Peyer's patch (tissue), 4 donors: ENCODE data around the gene GSC2. TPM values are rescaled to one million over a fixed set of nuclear protein-coding genes. Genes with fewer than 3 reads are reported as not detected.

ENCODE experiments used
- DNase-seq, 3 donors: peaks; one replicate each; pipeline ENCODE4 v3.0.0-alpha.2; 2017 to 2019
- H3K27ac ChIP-seq, 4 donors: fragments of 200-600 bp; sonication (generic); one replicate each; pipeline ENCODE4 v1.5.1; 2016 to 2019
- H3K27me3 ChIP-seq, 2 donors: fragments of 200-600 bp; sonication (generic); one replicate each; pipeline ENCODE4 v1.5.1; 2019
- H3K36me3 ChIP-seq, 3 donors: fragments of 200-600 bp; sonication (generic); one replicate each; pipeline ENCODE4 v1.5.1; 2016 to 2019
- H3K4me1 ChIP-seq, 4 donors: fragments of 200-600 bp; sonication (generic); one replicate each; pipeline ENCODE4 v1.5.1; 2016 to 2019
- H3K4me3 ChIP-seq, 4 donors: fragments of 200-600 bp; sonication (generic); 1 replicate in 3 of 4; 2 replicates in 1 of 4; pipeline ENCODE4 v1.5.1; 2016 to 2019; ENCODE audit warnings: mild to moderate bottlenecking in 1 of 4
- H3K9me3 ChIP-seq, 4 donors: fragments of 200-600 bp; sonication (generic); one replicate each; pipeline ENCODE4 v1.5.1; 2016 to 2019; ENCODE audit warnings: mild to moderate bottlenecking in 1 of 4
- POLR2A ChIP-seq, 2 donors: fragments of 450-650 bp; IDR thresholded peaks; one replicate each; pipeline ENCODE4 v1.5.1; 2017; ENCODE audit warnings: antibody characterized with exemption in 2 of 2, mild to moderate bottlenecking in 2 of 2, moderate library complexity in 2 of 2
- total RNA-seq, 4 donors: library from RNA; depleted of rRNA; stranded (reverse); fragments of >200 nt; gene quantifications; one replicate each; pipeline ENCODE4 v1.1.0, GENCODE V29; 2016
- TF ChIP-seq, protein P1 (sequence below), 6 experiments: fragments of 450-650 bp in 4 of 6; fragments of 200-600 bp in 2 of 6; sonication (generic) in 1 of 6; IDR thresholded peaks; one replicate each; pipeline ENCODE4 v1.5.1; 2017 to 2019; ENCODE audit warnings: antibody characterized with exemption in 6 of 6, mild to moderate bottlenecking in 3 of 6, moderate library complexity in 1 of 6

The GSC2 gene
- total RNA-seq, 4 donors from 2014 or later = not detected

DNA sequence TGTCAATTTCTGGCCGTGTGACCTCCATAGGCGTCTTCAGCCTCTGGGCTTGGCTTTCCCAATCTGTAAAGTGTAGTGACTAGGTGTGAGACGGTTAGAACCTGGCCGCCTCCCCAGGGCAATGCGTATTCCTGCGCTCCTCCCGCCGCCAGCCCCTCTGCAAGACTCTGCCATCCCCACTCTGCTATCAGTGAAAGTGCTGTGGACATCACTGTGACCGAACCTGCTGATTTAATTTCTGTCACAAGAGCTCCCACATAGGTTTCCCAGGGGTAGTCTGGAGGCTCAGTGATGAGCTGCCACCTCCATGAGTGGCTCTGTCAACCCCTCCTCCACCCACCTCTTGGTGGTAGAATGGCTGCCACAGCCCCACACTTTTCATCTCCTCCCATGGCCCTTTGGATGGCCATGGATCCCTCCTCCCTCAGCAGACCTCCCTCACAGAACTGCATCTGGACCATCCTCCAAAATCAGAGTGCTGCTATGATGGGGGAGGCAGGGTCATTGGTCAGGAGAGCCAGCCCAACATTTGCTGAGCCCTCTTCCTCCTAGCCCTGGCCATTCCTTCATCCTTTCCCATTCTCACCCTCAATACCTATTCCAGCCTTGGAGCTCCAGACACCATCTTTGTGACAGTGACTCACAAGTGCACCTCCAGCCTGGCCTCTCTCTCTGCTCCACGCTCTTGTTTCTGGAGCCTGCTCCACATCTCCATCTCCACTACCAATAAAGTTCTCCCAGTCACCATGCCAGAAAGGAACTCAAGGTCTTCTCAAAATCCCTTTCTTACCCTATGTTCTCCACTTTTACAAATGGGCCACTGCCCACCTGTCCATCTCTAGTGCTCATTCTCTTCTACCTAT lies 1.5 kb upstream of the GSC2 start:
- Histone ChIP-seq H3K27me3 (peaks cover 0 to 25% of the 10 kb centered on the region in 2 donors), H3K27ac (no peak overlapping the region), H3K36me3 (no peaks in the 10 kb centered on the region), H3K4me1 (peaks cover 0 to 16% (median 3%) of the 10 kb centered on the region in 4 donors), H3K4me3 (no peak overlapping the region), H3K9me3 (peaks cover 0 to 3% (median 0%) of the 10 kb centered on the region in 4 donors)
- no peak for DNase-seq
- no peak for TF ChIP-seq POLR2A (IDR thresholded peaks at IDR 0.05)
- TF ChIP-seq, protein P1, sequence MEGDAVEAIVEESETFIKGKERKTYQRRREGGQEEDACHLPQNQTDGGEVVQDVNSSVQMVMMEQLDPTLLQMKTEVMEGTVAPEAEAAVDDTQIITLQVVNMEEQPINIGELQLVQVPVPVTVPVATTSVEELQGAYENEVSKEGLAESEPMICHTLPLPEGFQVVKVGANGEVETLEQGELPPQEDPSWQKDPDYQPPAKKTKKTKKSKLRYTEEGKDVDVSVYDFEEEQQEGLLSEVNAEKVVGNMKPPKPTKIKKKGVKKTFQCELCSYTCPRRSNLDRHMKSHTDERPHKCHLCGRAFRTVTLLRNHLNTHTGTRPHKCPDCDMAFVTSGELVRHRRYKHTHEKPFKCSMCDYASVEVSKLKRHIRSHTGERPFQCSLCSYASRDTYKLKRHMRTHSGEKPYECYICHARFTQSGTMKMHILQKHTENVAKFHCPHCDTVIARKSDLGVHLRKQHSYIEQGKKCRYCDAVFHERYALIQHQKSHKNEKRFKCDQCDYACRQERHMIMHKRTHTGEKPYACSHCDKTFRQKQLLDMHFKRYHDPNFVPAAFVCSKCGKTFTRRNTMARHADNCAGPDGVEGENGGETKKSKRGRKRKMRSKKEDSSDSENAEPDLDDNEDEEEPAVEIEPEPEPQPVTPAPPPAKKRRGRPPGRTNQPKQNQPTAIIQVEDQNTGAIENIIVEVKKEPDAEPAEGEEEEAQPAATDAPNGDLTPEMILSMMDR (IDR thresholded peaks at IDR 0.05) = no peak

DNA sequence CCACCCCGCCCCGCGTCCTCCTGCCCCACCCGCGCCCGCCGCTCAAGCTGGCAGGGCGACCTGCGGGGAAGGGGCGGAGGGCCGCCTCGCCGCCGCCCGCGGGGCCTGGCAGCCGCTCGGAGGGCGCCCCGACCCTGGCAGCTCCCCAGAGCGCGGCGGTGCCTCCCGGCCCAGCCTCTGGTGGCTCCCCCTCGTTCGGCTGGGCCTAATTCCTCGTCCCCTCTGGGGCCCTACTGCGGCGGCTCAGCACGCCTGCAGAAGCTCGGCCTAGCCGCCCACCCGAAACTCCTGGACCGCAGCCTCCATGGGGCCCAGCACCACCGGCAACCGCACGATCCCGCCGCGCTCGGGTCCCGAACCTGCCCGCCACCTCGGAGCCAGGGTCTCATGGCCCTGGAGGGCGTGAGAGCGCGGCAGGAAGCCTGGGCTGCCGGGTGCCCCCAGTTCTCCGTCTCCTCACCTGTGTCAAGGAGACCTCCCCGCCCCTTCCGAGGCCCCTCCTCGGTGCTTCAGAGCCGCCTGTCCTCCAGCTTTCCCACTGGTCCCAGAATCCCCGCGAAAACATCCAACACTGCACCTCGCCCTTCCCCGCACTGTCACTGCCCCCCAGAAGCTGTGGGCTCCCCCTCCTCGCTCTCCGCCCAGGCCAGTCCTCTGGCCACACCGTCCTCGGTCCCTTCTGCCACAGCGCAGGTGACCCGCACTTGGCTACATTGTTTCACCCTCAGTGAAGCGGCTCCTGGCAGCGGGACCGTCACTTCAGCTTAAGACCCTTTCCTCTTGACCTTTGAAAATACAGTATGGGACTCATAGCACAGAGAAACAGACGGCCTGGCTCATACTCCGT lies 613 bp upstream of the GSC2 start:
- Histone ChIP-seq H3K4me1 (peaks cover 0 to 16% (median 3%) of the 10 kb centered on the region in 4 donors), H3K9me3 (peaks cover 0 to 3% (median 0%) of the 10 kb centered on the region in 4 donors), H3K27ac (no peak overlapping the region), H3K27me3 (peaks cover 0 to 25% of the 10 kb centered on the region in 2 donors), H3K4me3 (no peak overlapping the region), H3K36me3 (no peaks in the 10 kb centered on the region)
- TF ChIP-seq, protein P1 (IDR thresholded peaks at IDR 0.05) = no peak
- TF ChIP-seq POLR2A (IDR thresholded peaks at IDR 0.05) = no peak
- no peak for DNase-seq

DNA sequence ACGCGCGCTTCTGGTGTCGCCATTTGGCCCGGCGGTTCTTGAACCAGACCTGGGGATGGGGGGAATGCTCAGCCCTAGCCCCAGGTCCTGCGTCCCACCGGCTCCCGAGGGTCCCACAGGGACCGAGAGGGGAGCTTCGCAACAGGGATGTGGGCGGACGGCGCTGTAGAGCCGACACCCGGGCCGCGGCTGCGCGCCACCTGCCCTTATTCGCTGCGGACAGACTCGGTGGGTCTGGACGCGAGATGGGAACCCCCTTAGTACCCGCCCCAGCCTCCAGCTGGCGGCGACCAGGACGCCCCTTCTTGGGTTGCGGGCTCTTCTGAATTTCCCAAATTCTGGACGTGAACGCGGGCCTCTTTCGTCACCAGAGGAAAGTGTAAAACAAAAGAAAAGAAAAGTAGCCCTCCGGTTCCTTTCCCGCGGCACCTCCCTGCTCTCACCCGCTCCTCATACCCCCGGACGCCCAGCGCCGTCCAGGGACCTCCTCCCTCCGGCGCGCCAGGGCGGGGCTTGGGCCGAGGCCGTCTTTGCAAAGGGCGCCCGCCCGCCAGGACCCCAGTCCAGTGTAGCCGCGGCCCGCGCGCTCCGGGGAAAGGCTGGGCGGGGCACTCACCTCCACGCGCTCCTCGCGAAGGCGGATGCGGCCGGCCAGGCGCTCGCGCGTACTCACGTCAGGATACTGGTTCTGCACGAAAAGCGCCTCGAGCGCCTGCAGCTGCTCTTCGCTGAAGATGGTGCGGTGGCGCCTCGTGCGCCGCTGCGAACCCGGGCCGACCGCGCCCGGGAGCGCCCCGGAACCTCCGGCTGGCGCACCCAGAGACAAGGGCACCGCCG lies 827 bp downstream of the GSC2 start:
- H3K4me3 ChIP-seq = peak overlapping the region in 3 of 4 donors; percentile 20 to 38 (median 32)
- peaks cover 0 to 25% of the 10 kb centered on the region in 2 donors for H3K27me3 ChIP-seq
- peaks cover 0 to 3% (median 0%) of the 10 kb centered on the region in 4 donors for H3K9me3 ChIP-seq
- H3K4me1 ChIP-seq = peaks cover 0 to 16% (median 3%) of the 10 kb centered on the region in 4 donors
- DNase-seq = no peak
- TF ChIP-seq POLR2A (IDR thresholded peaks at IDR 0.05) = no peak
- TF ChIP-seq, protein P1 (IDR thresholded peaks at IDR 0.05) = no peak
- H3K27ac ChIP-seq = no peak overlapping the region
- H3K36me3 ChIP-seq = no peaks in the 10 kb centered on the region

DNA sequence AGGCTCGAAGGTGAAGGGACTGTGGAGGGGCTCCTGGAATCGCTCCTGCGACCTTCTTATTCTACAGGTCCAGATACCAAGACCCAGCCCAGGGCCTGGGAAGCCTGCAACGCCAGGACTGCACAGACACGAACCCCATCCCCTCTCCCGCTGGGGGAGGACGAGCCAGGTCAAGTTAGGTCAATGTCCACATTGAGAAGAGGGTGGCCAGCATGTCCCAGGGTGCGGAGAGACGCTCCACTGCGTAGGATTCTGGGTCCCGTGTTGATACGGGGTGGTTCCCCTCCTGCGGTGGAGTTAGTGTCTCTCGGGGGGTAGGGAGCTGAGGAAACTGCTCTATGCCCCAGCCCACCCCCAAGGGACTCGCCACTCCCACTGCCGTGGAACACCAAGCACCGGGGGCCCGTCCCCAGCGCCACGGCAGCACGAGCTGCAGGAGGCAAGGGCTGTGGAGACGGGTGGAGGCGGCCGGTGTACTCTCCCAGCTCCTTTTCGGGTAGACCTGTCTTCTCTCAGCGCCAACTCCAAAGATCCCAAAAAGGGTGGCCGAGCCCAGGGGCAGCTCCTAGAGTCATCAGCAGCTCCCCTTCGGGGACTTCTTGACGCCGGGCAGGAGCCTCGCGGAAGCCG lies 1.6 kb downstream of the GSC2 start:
- DNase-seq = no peak
- Histone ChIP-seq H3K9me3 (peaks cover 0 to 3% (median 0%) of the 10 kb centered on the region in 4 donors), H3K27ac (no peak overlapping the region), H3K4me3 (no peak overlapping the region), H3K27me3 (peaks cover 0 to 25% of the 10 kb centered on the region in 2 donors), H3K36me3 (no peaks in the 10 kb centered on the region), H3K4me1 (peaks cover 0 to 23% (median 7%) of the 10 kb centered on the region in 4 donors)
- no peak for TF ChIP-seq POLR2A (IDR thresholded peaks at IDR 0.05)
- TF ChIP-seq, protein P1 (IDR thresholded peaks at IDR 0.05) = no peak
